HG03571 (cell line): ENCODE results near the gene CELA2B.
"Not testable (repeated sequence)": the region's sequence is repeated elsewhere in the genome, so short reads cannot be mapped to it uniquely, and the experiment has no call there.

Experiments used
- ATAC-seq: cut with Tn5 transposase; IDR thresholded peaks from one replicate; pipeline ENCODE4 v1.9.1; 2021; ENCODE audit not compliant: unreplicated experiment

CELA2B gene

DNA sequence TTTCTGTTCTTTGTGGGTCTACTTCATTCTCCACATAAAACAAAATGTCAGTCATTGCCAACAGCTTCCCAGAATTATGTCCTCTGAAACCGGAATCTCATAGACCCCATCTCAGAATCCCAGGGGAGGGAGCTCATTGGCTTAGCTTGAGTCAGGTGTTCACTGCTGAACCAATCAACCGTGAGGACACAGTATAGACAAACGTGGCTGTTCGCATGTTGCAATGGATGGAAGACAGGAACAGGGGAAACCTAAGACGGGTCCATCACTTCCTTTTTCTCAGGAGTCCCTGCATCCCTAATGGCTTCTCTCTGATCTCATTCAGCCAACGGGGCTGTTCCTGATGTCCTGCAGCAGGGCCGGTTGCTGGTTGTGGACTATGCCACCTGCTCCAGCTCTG lies 10.2 kb upstream of the CELA2B start:
- ATAC-seq, result no peak

DNA sequence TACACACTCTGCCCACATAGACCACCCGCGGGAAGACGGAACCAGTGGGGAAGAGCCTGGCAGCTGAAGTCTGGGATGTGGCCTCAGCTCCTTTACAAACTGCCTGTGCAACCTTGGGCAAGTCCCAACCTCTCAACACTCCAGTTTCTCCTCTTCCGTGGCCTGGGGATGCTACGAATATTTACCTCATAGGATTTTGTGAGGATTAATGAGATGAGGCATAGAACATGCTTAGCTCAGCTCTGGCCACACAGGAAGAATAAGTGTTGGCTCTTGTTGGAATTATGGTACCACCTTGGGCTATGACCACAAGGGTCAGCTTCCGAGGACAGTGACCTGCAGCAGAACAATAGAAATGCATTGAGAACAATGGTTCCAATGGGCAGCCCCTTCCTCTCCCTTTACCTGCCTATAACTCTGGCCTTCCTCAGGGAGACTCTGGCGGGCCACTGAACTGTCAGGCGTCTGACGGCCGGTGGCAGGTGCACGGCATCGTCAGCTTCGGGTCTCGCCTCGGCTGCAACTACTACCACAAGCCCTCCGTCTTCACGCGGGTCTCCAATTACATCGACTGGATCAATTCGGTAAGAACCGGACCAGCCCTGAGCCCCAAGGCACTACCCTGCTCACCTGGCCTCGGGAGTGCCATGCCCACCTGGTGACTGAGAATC lies 8.8 kb upstream of the CELA2B start:
- not testable (repeated sequence) for ATAC-seq

DNA sequence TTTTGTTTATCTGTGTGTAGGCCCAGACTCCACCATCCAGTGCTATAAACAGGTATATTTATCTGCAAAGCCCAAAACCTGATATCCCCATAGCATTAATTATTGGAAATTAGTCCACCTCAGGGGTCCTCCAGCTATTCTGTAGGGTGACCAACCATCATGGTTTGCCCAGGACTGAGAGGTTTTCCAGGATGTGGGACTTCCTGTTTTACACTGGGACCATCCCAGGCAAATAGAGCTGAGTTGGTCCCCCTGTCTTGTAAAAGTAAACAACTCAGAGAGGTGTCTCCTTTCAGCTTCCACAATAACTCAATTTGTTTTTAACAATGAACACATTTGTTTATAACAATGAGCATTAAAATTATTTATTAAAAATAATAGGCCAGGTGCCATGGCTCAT lies 7.8 kb upstream of the CELA2B start:
- no peak for ATAC-seq

DNA sequence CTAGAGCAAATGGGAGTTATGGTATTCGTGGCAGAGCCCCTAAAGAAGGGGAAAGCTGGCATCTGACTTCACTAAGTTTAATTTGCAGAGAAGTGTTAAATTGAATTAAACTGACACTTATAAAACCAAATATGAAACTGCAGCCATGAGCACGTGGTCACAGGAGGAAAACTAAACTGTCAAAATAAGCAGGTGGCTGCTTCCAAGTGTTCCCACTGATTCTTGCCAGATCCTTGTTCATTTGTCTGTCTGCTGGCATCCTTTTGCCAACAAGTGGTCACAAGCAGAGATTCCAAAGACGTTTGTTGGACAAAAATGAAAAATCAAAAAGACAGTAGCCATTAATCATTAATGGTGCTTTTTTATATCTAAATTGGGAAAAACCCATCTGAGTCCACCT lies 6.5 kb upstream of the CELA2B start:
- no peak for ATAC-seq

DNA sequence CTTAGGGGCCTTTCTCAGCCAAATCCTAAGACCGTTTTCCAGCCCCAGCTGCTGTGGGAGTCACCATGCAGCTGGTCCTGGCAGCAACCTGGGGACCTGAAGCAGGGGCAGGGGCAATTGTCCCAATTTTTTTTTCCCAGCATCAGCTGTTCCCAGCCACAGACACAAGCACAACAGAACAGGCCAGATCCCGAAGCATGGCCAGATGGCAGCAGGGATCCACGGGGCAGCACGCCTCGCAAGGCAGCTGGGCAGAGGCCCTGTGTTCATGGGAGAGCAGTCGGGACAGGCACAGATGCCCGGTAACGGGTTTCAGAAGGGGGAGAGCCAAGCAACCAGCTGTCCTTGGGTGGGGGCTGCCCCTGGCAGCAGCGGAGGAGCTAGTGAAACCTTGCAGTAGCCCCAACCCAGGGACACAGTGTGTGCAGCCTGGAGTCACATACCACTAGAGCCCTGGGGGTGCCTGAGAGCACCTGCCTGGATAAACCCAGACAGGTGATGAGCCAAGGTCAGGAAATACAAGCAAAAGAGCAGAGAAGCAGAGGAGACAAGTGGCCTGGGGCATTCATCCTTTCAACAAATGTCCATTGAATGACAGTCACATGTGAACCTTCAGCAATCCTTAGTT lies 6.0 kb upstream of the CELA2B start:
- not testable (repeated sequence) for ATAC-seq

DNA sequence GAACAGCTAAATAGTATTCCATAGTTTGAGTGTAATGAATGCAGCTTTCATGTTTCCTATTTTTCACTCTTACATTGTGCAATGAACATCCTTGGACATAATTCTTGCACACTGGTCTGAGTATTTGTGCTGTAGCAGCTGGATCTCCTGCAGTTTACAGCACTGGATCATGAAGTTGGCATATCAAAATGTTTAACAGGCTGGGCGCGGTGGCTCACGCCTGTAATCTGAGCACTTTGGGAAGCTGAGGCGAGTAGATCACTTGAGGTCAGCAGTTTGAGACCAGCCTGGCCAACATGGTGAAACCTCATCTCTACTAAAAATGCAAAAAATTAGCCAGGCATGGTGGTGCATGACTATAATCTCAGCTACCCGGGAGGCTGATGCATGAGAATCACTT lies 4.8 kb upstream of the CELA2B start:
- not testable (repeated sequence) for ATAC-seq

DNA sequence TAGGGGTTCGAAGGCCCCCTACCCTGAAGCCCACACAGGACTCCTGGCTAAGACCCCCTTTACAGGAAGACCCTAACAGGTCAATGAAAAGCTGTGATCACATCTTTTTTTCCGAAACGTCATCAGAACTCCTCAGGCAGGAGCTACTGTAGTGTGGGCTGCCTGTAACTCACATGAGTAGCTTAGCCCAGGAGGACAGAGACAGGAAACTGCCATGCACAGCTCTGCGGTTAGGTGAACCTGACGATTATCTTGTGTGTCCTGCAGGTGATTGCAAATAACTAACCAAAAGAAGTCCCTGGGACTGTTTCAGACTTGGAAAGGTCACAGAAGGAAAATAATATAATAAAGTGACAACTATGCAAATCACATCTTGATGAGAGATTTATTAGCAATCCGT lies 4.2 kb upstream of the CELA2B start:
- ATAC-seq, result not testable (repeated sequence)

DNA sequence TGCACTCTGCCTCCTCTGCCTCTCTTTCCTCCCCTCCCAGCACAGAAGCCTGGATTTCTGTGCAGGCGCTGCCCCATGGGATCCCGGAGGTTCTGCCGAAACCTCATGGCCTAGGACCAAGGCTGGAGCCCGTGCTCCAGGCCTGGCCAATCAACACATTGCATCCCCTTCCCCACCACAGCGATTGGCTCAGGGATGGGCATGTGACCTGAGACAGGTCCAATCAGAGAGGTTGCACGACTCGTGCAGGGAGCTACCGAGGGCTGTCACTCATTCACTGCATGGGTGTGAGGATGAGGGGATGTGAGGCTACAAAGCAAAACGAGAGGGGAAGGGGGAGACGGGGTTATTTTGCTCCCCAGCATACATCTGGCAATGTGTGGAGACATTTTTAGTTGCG lies 3.3 kb upstream of the CELA2B start:
- ATAC-seq, result no peak

DNA sequence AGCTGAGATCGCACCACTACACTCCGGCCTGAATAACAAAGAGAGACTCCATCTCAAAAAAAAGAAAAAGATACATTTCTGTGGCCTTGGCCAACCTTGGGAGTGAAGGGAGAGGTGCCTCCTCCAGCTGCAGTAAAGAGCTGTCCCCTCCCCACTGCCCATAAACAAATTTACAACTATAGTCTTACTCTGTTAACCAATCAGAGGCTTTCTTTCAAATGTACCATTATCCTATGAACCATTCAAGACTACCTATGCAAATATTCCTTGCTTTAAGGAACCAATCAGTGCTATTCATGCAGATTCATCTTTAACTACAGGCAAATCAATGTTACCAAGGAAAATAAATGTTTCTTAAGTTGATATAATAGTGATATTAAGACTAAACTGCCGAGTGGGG lies 1.0 kb downstream of the CELA2B start:
- ATAC-seq, result no peak

DNA sequence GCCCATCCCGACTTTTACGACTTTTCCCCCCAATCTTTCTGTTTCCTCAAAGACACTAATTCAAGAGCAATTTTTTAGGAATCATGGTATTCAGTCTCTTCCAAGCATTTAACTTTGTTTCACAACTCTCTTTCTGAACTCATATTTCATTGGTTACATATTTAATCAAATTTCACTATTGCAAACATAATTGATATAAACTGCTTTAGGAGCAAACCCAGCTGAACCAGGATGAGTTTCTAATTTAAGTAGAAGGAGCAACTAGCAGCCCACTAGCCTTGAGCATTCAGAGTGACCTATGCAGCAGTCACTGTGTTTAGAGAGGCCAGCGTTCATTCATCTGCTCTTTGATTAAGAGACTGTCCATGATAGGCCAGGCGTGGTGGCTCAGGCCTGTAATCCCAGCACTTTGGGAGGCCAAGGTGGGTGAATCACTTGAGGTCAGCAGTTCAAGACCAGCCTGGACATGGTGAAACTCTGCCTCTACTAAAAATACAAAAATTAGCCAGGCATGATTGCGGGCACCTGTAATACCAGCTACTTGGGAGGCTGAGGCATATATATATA lies 1.8 kb downstream of the CELA2B start:
- ATAC-seq, result no peak

DNA sequence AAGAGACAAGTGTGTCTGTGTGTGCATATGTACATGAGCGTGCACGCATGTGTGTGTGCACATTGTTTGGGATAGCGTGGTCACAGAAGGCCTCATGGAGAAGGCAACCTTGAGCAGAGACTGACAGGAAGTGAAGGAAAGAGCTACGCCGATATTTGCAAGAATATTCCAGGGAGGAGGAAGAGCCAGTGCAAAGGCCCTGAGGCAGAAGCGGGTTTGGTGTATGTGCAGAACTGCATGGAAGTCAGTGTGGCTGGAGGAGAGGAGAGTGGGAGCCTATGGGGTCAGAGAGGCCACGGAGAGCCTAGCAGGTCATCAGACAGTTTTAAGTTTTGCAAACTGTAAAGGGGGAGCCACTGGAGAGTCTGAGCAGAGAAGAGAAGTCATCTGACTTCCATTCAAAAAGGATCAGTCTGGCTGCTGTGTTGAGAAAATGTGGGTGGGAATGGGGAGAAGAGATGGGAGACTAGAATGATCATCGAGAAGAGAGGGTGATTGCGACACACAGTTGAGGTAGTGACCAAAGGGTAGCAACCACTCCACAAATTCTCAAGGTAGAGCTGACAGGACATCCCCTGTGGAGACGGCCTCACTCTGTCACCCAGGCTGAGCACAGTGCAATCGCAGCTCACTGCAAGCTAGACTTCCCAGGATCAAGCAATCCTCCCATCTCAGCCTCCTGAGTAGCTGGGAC lies 3.9 kb downstream of the CELA2B start:
- no peak for ATAC-seq

DNA sequence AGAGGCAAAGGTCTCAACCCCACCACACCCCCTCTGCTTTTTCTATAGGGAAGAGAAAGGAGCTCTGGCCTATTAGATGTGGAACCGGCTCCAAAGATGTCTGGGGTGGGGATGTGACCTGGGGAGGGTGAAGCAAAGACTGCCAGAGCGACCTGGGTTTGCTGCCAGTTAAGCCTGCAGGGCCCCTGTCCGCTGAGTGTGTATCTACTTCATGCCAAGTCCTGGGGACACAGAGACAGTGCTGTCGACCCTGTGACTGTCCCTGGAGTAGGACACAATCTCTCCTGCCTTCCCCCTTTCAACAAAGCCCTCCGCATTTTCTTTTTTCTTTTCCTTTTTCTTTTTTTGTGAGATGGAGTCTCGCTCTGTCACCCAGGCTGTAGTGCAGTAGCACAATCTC lies 6.6 kb downstream of the CELA2B start:
- ATAC-seq, result not testable (repeated sequence)

DNA sequence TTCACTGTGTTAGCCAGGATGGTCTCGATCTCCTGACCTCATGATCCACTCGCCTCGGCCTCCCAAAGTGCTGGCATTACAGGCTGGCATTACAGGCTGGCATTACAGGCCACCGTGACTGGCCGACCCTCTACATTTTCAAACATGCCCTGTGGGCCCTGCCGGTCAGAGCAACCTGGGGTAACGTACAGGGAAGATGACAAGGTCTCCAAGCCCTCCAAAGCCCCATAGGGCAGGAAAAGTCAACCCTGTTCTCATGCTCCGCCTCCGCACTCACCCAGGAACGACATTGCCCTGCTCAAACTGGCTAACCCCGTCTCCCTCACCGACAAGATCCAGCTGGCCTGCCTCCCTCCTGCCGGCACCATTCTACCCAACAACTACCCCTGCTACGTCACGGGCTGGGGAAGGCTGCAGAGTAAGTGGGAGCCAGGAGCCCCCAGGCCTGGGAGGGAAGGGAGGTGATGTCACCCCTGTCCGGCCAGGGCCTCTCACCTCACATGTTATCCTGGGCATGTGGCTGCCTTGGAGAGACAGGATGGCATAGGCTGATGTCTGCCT lies 7.2 kb downstream of the CELA2B start:
- not testable (repeated sequence) for ATAC-seq

DNA sequence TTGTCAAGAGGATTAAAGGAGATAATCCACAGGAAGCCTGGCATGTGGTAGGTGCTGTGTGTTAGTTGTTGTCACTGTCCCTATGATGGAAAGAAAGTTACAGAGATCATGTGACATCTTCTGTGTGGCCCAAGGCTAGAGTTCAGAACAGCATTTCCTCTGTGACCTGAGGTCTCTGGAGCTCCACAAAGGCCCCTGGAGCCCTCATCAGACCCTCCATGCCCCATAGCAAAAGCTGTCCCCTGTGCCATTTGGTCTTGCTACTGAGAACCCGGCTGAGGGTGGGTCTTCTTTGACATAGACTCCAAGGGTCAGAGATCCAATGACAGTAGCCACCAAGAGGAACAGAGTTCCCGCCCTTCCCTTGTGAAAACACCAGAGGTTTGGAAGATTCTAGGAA lies 8.1 kb downstream of the CELA2B start:
- no peak for ATAC-seq

DNA sequence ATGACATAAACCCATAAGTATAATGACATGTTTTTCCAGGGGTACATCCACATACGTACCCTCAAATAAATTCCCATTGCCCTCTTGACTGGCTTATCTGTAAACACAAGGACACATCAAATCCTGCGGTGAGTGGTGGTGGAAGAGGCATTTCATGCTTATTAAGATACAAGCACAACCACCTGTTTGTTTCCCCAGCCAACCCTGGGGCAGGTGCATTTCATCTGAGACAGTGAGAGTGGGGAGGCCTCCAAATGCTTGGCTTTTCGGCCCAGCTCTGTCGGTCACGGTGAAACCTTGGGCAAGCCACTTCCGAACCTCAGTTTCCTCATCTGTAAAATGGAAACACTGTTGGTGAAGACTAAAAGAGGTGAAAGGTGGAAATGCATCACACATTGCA lies 8.5 kb downstream of the CELA2B start:
- ATAC-seq, result not testable (repeated sequence)

DNA sequence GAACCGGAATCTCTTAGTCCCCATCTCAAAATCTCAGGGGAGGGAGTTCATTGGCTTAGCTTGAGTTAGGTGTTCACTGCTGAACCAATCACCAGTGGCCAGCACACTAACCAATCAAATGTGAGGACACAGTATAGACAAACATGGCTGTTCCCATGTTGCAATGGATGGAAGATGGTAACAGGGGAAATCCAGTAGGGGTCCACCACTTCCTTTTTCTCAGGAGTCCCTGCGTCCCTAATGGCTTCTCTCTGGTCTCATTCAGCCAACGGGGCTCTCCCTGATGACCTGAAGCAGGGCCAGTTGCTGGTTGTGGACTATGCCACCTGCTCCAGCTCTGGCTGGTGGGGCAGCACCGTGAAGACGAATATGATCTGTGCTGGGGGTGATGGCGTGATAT lies 9.7 kb downstream of the CELA2B start:
- no peak for ATAC-seq

DNA sequence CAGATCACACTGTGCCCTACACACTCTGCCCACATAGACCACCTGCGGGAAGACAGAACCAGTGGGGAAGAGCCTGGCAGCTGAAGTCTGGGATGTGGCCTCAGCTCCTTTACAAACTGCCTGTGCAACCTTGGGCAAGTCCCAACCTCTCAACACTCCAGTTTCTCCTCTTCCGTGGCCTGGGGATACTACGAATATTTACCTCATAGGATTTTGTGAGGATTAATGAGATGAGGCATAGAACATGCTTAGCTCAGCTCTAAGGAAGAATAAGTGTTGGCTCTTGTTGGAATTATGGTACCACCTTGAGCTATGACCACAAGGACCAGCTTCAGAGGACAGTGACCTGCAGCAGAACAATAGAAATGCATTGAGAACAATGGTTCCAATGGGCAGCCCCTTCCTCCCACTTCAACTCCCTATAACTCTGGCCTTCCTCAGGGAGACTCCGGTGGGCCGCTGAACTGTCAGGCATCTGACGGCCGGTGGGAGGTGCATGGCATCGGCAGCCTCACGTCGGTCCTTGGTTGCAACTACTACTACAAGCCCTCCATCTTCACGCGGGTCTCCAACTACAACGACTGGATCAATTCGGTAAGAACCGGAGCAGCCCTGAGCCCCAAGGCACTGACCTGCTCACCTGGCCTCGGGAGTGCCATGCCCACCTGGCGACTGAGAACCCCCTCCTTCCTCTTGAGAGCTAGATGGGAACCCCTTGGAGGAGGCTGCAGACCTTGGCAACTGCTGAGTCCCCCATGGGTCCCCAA lies 11.1 kb downstream of the CELA2B start:
- ATAC-seq, result not testable (repeated sequence)

DNA sequence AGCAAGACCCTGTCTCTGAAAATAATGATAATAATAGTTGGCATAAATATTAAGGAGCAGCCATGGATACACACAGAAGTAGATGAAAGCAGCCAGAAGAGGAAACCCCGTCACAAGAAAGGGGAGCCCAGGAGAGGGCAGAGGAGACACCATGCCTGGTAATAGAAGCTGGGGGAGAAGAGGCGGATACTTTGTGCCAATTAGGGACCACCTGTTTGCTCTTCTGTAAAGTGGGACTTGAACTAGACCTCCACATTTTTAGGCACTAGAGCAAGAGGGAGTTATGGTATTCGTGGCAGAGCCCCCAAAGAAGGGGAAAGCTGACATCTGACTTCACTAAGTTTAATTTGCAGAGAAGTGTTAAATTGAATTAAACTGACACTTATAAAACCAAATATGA lies 12.5 kb downstream of the CELA2B start:
- ATAC-seq, result no peak

DNA sequence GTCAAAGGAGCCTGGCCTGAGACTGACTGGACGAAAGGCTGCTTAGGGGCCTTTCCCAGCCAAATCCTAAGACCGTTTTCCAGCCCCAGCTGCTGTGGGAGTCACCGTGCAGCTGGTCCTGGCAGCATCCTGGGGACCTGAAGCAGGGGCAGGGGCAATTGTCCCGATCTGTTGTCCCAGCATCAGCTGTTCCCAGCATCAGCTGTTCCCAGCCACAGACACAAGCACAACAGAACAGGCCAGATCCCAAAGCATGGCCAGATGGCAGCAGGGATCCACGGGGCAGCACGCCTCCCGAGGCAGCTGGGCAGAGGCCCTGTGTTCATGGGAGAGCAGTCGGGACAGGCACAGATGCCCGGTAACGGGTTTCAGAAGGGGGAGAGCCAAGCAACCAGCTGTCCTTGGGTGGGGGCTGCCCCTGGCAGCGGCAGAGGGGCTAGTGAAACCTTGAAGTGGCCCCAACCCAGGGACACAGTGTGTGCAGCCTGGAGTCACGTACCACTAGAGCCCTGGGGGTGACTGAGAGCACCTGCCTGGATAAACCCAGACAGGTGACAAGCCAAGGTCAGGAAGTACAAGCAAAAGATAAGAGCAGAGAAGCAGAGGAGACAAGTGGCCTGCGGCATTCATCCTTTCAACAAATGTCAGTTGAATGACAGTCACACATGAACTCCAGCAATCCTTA lies 13.3 kb downstream of the CELA2B start:
- no peak for ATAC-seq

DNA sequence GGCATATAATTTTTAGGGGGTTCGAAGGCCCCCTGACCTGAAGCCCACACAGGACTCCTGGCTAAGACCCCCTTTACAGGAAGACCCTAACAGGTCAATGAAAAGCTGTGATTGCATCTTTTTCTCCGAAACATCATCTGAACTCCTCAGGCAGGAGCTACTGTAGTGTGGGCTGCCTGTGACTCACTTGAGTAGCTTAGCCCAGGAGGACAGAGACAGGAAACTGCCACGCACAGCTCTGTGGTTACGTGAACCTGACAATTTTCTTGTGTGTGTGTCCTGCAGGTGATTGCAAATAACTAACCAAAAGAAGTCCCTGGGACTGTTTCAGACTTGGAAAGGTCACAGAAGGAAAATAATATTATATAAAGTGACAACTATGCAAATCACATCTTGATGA lies 15.1 kb downstream of the CELA2B start:
- ATAC-seq, result not testable (repeated sequence)
